CD4-positive, alpha-beta T cell treated with Interleukin-1 beta for 1 hour (primary cell): Measurements from ENCODE around the gene RCC2.

Experiments used
- DNase-seq, 2 donors: peaks; one replicate each; pipeline ENCODE4 v3.0.0-alpha.2; 2020 to 2022

Gene RCC2

GRCh38 chr1:17370618-17371017 lies 68.9 kb downstream of the RCC2 start:
- DNase-seq, result no peak

- no peak for DNase-seq
Measured at GRCh38 chr1:17369466-17369865, 70.0 kb downstream of the RCC2 start.

GRCh38 chr1:17365293-17365692 lies 74.2 kb downstream of the RCC2 start:
- DNase-seq, result no peak

- DNase-seq, result no peak
Measured at GRCh38 chr1:17363771-17364170, 75.7 kb downstream of the RCC2 start.

DNA sequence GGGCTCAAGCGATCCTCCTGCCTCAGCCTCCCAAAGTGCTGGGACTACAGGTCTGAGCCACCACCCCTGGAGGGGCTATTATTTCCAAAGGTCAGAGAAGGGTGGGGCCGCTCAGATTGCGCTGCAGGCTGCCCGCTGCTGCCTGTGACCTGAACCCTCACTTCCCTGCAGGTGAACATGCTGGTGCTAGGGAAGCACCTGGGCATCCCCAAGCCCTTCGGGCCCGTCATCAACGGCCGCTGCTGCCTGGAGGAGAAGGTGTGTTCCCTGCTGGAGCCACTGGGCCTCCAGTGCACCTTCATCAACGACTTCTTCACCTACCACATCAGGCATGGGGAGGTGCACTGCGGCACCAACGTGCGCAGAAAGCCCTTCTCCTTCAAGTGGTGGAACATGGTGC lies 76.1 kb downstream of the RCC2 start:
- no peak for DNase-seq

GRCh38 chr1:17361687-17362086 lies 77.8 kb downstream of the RCC2 start:
- DNase-seq, result no peak

DNA sequence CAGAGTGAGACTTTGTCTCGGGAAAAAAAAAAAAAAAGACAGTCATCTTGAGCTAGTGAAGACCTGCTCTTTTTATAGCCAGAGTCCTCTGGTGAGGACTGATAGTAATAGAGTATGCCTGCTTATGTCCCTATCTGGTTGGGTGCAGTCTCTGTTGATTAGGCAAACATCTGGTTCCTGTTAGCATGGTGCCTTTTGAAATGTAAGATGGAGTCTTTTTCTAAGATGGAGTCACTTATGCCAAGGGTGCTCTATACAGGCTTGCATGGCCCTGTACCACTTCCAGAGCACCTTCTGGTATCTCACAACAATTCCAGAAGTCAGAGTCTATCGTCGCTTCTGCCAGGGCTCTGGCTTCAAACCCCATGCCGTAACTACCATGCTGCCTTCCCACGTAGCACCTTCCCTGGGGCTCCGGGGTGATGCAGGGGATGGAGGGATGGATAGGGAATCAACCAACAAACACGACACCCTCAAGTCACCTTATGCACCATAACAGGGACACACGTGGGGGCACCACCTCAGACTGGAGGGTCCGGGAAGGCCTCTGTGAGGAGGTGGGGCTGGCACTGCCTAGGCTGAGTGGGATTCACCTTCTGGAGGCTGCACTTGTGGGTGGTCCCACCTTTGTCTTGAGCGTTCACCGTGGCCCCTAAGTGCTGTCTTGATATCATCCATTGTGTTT lies 79.1 kb downstream of the RCC2 start:
- no peak for DNase-seq

GRCh38 chr1:17359808-17360207 lies 79.7 kb downstream of the RCC2 start:
- DNase-seq, result no peak

DNA sequence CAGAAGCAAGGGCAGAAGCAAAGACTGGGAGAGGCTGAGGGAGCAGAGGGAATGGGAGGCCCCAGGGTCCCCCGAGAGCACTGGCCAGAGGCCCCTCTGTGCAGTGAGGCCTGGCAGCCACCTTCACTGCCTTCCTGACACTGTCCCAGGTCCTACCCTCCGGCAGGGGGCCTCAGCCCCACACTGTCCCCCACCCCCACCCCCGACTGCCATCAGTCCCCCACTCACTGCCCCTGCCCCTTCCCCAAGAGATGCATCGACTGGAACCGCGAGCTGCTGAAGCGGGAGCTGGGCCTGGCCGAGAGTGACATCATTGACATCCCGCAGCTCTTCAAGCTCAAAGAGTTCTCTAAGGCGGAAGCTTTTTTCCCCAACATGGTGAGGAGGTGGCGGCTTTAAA lies 80.4 kb downstream of the RCC2 start:
- DNase-seq, result no peak

DNA sequence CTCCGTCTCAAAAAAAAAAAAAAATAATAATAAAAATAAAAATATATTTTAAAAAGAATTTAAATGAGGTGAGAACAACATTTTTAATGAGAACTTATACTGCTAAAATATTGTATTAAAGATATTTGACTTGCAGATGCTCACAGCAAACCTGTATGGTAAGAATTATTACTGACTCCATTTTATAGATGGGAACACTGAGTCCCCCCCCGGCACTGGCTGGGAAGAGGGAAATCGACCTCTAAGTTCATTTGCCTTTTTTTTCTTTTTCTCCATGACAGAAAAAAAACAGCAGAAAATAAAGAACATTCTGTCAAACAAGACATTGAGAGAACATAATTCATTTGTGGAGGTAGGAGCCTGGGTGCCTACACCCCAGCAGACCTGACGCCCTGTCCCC lies 80.9 kb downstream of the RCC2 start:
- DNase-seq, result no peak
